HG02642 (cell line): ENCODE results near the gene NLRC5.

Experiments used
- ATAC-seq: cut with Tn5 transposase; IDR thresholded peaks from one replicate; pipeline ENCODE4 v1.9.1; 2021; ENCODE audit warnings: mild to moderate bottlenecking; ENCODE audit not compliant: unreplicated experiment, poor library complexity

The NLRC5 gene

GRCh38 chr16:57022445-57022844 lies 33.1 kb downstream of the NLRC5 start:
- no peak for ATAC-seq

DNA sequence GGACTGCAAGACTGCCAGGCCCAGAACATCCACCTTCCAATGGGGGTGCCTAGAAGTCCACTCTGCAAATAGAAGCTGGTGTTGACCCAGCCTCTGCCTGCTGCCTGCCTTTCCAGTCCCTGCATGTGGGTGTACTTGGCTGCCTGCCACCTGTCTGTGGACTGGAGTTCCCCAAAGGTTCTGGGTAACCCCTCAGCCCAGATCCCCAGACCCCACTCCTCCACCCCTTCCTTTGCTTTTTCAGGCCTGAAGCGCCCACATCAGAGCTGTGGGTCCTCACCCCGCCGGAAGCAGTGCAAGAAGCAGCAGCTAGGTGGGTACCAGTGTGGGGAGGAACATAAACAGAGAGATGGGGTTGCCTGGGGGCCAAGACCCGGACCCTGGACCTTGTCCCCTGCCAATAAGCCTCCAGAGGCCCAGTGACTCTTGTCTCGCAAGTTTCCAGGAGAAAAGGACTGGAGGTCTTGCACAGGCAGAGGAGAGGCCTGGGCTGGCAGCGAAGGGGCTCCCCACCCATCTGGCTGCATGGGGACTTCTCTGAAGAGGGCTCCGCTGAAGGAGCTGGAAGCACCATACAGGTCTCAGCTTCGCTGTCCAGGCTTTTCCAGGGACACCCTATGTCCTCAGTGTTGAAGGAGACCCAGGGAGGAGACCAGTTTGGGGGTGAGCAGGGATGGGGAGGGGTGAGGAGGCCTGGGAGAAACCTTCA lies 34.3 kb downstream of the NLRC5 start:
- no peak for ATAC-seq

DNA sequence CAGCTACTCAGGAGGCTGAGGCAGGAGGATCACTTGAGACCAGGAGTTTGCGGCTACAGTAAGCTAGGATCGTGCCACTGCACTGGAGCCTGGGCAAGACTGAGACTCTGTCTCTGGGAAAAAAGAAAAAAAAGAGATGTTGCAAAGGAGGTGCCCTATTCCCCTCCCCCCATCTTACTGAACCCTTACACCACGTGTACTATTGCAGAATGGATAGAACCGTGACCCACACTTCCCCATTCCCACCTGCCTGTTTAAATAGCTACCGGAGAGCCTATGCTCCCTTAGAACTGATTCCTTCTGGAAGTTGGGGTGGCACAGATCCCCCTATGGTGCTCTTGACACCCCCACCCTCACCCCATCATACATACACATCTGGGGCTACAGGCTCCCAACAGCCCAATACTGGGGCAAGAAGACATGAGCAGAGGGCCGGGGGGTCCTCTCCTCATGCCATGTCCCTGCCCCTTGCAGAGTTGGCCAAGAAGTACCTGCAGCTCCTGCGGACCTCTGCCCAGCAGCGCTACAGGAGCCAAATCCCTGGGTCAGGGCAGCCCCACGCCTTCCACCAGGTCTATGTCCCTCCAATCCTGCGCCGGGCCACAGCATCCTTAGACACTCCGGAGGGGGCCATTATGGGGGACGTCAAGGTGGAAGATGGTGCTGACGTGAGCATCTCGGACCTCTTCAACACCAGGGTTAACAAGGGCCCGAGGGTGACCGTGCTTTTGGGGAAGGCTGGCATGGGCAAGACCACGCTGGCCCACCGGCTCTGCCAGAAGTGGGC lies 35.7 kb downstream of the NLRC5 start:
- no peak for ATAC-seq

DNA sequence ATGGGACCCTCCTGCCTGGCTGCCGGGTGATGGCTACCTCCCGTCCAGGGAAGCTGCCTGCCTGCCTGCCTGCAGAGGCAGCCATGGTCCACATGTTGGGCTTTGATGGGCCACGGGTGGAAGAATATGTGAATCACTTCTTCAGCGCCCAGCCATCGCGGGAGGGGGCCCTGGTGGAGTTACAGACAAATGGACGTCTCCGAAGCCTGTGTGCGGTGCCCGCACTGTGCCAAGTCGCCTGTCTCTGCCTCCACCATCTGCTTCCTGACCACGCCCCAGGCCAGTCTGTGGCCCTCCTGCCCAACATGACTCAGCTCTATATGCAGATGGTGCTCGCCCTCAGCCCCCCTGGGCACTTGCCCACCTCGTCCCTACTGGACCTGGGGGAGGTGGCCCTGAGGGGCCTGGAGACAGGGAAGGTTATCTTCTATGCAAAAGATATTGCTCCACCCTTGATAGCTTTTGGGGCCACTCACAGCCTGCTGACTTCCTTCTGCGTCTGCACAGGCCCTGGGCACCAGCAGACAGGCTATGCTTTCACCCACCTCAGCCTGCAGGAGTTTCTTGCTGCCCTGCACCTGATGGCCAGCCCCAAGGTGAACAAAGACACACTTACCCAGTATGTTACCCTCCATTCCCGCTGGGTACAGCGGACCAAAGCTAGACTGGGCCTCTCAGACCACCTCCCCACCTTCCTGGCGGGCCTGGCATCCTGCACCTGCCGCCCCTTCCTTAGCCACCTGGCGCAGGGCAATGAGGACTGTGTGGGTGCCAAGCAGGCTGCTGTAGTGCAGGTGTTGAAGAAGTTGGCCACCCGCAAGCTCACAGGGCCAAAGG lies 36.8 kb downstream of the NLRC5 start:
- no peak for ATAC-seq

DNA sequence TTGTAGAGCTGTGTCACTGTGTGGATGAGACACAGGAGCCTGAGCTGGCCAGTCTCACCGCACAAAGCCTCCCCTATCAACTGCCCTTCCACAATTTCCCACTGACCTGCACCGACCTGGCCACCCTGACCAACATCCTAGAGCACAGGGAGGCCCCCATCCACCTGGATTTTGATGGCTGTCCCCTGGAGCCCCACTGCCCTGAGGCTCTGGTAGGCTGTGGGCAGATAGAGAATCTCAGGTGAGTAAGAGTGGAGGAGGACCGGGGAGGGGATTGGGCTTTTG lies 37.4 kb downstream of the NLRC5 start:
- ATAC-seq: no peak

DNA sequence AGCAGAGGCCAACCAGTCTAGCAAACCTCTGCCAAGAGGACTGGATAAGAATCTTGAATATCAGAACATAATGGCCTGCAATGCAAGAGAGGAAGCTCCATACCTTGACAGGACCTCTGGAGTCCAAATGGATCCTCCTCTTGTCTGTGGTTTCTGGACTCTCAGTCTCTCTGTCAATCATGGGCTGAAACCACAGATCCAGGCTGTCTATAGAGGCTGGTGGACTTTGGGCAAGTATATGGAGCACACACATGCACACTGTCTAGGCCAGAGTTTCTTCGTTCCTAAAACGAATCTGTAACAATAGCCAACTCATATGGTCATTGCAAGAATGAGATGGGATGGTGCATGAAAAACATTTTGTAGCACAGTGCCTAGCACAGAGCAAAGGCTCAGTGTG lies 37.7 kb downstream of the NLRC5 start:
- no peak for ATAC-seq

GRCh38 chr16:57028086-57028485 lies 38.7 kb downstream of the NLRC5 start:
- no peak for ATAC-seq

DNA sequence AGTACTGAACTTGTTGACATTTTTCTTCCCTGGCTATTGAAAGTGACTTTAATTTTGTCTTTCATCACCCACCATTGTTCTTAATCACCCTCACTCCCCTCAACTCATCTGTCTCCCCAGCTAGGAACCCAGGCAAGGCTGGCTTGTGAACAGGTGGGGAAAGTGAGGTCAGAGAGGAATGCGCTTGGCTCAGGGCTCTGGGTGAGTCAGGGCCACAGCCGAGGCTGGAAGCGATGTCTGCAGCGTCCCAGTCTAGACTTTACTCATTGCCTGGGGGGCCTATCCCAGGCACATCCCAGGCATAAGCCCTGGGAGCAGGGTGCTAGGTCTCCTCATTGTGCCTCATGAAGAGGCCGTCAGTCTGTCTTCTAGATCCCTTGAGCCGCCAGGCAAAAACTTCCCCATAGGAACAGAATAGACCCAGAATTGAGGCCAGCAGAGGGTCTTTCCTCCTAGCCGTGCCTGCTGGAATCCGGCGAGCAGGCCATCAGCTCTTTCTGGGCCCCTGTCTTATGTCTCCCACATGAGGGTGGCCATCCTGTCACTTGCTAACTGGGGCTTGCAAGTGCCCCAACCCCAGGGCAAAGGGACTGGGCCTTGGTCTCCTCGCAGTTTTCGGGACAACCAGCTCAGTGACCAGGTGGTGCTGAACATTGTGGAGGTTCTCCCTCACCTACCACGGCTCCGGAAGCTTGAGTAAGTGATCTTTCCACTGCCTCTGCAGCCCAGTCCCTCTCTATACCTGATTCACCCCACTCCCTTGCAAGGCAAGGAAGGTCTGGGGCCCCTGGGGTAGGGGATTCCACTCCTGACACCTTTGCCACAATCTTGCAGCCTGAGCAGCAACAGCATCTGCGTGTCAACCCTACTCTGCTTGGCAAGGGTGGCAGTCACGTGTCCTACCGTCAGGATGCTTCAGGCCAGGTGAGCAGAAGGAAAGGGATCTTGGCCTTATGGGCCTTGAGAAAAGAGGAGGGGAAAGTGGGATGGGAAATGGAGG lies 40.1 kb downstream of the NLRC5 start:
- ATAC-seq: no peak

DNA sequence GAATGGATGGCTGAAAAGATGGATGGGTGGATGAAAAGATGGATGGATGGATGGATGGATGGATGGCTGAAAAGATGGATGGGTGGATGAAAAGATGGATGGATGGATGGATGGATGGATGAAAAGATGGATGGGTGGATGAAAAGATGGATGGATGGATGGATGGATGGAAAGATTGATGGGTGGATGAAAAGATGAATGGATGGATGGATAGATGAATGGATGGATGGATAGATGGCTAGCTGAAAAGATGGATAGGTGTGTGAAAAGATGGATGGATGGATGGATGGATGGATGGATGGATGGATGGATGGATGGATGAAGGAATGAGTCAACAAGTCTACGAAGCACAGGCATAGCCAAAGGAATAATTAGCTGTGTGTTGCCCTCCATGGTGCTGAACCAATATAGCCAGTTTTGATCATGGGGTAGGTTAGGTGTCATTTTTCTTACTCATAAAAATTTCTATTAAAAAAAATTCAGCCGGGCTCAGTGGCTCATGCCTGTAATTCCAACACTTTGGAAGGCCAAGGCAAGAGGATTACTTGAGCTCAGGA lies 41.1 kb downstream of the NLRC5 start:
- no peak for ATAC-seq

- ATAC-seq: no peak
Observed at GRCh38 chr16:57031156-57031555, 41.8 kb downstream of the NLRC5 start.

- no peak for ATAC-seq
Observed at GRCh38 chr16:57032346-57032745, 43.0 kb downstream of the NLRC5 start.

DNA sequence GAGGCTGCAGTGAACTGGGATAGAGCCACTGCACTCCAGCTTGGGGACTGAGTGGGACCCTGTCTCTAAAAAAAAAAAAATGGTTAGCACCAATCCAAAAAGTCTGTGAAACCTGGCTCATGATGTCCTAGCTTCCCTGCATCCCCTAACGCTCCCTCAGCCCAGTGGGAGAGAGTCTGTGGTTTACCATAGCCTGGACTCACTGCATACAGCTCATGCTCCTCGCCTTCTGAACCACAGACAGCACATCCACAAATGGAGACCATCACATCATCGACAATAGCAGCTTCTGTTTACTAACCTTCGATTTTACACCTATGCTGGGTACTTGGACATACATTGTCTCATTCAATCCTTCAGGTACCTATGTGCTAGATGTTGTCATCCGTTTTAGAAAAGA lies 43.6 kb downstream of the NLRC5 start:
- no peak for ATAC-seq

DNA sequence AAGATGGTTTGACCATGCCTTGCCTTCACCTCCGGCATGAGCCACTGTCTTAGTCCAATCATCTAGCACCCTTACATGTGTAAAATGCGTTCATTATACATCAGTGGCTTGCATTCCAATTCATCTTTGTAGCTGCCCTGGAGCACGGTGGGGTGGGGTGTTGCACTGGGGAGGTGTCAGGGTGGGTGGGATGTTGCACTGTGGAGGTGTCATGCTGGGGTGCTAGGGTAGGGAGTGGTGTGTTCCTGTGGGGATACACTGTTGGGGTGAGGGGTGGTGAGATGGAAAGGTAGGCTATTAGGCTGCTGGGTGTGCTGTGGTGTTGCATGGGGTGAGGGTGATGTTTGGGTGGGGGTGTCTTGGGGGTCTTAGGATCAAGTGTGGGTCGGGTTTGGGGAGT lies 47.0 kb downstream of the NLRC5 start:
- no peak for ATAC-seq

DNA sequence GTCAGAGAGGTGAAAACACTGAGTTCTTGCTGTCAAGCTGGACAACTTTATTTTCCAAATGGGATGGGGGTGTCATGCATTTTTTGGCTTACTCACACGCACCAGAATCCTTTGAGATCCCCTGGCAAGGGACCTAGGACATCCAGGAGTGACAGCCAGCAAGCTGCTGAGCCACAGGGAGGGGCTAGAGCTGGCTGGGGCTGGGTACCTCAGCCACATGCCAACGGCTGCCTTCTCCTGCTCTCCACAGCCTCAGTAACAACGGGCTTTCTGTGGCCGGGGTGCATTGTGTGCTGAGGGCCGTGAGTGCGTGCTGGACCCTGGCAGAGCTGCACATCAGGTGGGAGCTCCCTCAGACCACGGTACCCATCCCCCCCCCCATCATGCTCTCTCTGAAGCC lies 47.6 kb downstream of the NLRC5 start:
- no peak for ATAC-seq

DNA sequence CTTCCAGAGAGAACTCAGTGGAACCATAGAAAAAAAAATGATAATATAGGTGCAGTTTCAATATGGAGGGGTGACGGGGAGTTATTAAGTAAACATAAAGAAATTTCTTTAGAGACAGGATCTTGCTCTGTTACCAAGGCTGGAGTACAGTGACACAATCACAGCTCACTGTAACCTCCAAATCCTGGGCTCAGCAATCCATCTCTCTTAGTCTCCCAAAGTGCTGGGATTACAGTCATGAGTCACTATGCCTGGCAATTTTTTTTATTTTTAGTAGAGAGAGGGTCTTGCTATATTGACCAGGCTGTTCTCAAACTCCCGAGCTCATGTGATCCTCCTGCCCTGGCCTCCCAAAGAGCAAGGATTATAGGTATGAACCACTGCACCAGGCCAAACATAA lies 48.8 kb downstream of the NLRC5 start:
- ATAC-seq: no peak

DNA sequence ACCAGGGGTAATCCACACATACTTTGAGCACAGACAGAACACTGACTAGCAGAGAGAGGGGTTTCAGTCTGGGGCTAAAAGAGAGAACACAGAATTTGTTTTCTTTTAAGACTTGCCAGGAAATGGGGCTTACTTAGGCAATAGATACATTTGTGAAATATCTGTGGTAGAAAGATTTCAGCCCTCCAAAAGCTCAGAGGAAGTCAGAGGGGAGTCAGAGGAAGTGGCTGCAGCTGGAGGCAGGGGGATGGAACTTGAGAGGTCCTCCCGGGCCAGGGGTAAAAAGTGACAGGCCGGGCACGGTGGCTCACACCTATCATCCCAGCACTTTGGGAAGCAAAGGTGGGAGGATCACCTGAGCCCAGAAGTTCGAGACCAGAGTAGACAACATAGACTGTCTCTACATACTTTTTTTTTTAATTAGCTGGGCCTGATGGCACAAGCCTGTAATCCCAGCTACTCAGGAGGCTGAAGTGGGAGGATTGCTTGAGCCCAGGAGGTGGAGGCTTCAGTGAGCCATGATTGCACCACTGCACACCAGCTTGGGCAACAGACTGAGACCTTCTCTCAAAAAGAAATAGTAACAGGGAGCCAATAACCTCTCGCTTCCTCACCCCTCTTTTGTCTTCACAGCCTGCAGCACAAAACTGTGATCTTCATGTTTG lies 49.9 kb downstream of the NLRC5 start:
- ATAC-seq: no peak

DNA sequence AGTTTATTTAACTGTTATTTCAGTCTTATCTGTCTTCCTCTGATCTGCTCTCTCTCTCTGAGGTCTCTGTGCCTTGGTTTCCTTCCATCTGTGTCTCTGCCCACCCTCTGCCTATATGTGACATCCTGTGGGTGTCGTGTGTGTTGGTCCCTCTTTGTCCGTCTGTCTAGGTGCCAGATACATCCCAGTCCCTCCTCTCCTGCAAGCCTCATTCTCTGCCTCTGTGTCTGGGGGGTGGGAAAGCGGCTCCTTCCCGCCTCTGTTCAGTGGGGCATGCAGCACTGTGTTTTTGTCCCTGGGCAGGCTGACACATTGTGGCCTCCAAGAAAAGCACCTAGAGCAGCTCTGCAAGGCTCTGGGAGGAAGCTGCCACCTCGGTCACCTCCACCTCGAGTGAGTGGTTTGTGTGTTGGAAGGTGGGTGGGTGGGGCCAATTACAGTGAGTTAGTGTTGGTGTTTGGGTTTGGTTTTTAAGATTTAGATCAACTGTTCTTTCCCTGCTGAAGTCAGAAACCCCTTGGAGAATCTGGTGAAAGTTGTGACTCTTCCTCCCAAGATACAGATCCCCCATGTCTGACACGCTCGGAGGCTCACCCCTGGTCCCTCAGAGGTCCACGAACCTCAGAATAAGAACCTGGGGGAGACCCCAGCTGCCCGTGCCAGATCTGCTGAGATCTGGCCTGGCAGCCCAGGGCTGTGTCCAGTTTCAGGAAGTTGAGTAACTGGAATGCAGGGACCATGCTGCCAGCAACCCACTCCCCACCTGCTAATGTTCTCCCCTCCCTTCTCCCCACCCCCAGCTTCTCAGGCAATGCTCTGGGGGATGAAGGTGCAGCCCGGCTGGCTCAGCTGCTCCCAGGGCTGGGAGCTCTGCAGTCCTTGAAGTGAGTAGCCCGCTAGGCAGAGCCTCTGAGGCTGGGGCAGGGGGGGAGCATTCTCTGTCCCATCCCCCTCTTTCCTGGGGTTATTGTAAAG lies 52.1 kb downstream of the NLRC5 start:
- ATAC-seq: peak; percentile 35
